GM12875 (cell line): Measurements from ENCODE around the gene MAPKAPK2.

ENCODE experiments used
- H3K4me3 ChIP-seq: one replicate; pipeline ENCODE4 v1.5.1; 2011; ENCODE audit warnings: low read depth, low read length, control low read depth
- TF ChIP-seq, protein P1 (sequence below): IDR thresholded peaks from 2 replicates; pipeline ENCODE4 v1.5.1; 2011; ENCODE audit warnings: low read depth, mild to moderate bottlenecking, control low read depth, inconsistent platforms, low read length, moderate library complexity, borderline replicate concordance; ENCODE audit not compliant: insufficient read depth

Gene MAPKAPK2

DNA sequence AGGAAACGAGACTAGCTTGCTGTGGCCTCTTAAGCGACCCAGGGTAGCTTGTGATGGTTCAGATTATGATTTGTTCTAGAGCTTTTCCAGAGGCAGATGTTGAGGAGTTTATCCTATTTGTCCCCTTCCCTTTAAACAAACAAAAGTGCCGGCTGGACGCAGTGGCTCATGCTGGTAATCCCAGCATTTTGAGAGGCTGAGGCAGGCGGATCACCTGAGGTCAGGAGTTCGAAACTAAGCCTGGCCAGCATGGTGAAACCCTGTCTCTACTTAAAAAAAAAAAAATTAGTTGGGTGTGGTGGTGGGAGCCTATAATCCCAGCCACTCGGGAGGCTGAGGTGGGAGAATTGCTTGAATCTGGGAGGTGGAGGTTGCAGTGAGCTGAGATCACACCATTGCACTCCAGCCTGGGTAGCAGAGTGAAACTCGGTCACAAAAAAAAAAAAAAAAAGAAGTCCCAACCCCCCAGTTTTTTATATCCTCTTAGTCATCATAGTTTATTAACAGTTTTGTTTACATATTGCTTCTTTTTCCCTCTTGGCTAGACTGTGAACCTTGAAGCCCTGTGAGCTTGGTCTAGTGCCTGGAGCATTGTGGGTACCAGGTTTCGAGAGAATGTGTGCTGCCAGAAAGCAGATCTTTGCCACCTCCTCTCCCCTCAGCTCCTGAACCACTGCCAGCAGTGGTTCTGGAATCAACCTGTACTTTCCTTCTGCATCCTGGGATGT lies 29.8 kb downstream of the MAPKAPK2 start:
- TF ChIP-seq, protein P1, sequence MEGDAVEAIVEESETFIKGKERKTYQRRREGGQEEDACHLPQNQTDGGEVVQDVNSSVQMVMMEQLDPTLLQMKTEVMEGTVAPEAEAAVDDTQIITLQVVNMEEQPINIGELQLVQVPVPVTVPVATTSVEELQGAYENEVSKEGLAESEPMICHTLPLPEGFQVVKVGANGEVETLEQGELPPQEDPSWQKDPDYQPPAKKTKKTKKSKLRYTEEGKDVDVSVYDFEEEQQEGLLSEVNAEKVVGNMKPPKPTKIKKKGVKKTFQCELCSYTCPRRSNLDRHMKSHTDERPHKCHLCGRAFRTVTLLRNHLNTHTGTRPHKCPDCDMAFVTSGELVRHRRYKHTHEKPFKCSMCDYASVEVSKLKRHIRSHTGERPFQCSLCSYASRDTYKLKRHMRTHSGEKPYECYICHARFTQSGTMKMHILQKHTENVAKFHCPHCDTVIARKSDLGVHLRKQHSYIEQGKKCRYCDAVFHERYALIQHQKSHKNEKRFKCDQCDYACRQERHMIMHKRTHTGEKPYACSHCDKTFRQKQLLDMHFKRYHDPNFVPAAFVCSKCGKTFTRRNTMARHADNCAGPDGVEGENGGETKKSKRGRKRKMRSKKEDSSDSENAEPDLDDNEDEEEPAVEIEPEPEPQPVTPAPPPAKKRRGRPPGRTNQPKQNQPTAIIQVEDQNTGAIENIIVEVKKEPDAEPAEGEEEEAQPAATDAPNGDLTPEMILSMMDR = no peak
- no peak overlapping the region for H3K4me3 ChIP-seq

DNA sequence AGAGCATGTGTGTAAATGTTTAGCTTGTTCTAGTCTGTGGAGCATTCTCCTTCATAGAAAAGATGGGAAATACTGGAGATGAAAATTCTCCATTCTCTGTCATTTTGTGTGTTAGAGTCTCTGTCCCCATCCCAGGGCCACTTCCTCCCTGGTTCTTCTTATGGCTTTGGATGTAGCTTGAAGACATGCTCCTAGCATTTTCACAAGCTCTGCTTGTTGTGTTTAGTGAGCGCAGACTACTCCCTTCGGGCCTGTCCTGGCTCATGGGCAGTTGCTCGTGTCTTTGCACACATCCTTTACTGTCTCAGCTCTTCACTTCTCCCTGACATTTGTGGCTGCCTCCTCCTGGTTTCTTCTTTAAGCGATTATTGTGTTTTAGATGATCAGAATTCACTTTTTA lies 30.4 kb downstream of the MAPKAPK2 start:
- TF ChIP-seq, protein P1 = no peak
- H3K4me3 ChIP-seq = no peak overlapping the region

DNA sequence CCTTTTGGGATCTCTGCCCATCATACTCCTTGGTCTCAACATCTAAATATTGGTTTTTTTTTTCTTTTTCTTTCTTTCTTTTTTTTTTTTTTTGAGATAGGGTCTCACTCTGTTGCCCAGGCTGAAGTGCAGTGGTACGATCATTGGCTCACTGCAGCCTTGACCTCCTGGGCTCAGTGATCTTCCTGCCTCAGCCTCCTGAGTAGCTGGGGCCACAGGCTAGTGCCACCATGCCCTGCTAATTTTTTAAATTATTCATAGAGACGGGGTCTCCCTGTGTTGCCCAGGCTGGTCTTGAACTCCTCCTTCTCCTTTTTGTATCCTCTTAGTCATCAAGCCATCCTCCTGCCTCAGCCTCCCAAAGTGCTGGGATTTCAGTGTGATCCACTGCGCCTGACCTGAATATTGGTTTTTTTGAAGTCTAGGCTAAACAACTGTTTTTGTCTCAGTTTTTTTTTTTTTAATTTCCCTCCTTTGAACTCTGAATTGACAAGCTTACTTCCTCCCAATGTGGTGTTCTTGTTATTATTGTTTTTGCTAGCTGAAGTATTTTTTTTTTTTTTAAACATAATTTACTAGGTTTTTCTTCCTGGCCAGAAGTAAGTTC lies 30.9 kb downstream of the MAPKAPK2 start:
- TF ChIP-seq, protein P1 = no peak
- no peak overlapping the region for H3K4me3 ChIP-seq

DNA sequence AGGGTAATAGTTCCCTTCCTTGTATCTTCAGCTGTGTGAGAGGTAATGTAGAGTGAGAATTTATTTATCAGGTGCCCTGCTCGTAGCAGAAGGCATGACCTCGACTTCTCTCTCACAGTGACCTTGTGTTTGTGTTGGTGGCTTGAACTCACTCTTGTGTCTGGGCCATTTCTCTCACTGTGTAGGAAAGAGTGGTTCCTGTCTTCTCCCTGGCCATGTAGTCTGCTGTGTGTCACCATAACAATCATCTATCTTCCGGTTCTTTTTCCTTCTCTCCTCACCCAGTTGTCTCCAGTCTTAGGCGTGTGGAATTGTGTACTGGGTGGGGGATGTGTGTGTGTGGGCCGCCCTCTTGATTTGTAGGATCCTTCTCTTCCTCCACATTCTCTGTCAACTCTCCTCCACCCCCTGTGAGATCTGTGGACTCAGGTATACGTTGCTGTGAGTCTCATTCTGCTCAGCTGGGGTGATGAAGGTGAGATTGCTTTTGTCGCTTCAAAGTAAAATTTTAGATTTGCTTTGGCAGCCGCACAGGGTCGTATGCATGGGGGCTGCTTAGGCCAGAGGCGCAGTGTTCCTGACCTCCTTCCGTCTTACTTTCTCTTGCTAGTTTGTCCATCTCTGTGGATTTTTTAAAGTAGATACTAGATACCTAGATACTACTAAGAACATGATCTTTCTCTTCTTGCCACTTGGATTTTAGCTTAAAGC lies 31.6 kb downstream of the MAPKAPK2 start:
- no peak overlapping the region for H3K4me3 ChIP-seq
- TF ChIP-seq, protein P1 = no peak

DNA sequence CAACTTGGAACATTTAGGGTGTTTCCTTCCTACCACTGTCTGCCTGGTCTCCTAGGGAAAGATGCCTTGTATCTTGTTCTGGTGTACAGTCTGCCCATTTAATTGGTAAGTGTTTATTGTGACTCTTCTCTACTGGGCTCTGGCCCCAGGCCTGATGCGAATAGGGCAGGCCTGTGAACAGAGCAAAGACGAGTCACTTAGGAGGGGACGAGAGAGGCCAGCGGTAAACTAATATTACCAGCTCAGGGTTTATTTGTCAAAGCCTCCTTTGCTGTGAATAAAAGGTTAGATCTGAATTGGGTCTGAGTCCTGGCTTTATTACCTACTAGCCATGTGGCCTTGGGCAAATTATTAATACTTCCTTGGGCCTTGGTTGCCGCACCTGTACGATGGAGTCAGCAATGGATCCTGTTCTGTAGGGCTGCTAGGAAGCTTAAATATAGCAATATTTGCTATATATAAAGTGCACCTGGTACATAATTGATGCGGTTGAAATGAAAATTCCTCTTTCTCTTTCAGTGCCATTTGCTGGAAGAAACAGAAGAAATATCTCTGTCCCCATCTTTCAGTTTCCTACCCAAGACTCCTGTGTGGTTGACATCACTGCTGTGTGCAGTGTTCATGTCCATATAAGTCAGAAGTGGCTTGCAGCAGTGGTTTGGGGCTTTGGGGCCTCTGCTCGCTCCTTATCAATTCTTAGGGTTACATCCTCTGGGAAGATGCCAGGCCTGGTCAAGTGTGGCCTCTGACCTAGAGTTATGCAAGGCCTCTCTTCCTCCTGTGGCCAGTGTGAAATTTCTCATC lies 32.4 kb downstream of the MAPKAPK2 start:
- H3K4me3 ChIP-seq = no peak overlapping the region

DNA sequence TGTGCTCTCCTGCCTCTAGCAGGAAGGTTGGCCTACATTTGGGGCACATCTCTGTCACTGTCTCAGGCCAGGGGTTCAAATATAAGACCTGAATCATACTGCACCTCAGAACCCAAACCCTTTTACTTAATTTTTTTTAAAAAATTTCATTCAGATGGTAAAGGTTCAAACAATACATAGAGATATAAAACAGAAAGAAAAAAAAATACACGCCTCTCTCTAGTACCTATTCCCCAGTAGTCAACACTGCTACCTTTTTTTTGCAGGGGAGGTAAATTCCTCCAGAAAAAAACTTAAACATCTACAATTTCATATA lies 32.9 kb downstream of the MAPKAPK2 start:
- TF ChIP-seq, protein P1 = no peak
- H3K4me3 ChIP-seq = no peak overlapping the region

More for the DNA sequence above, 32.4 kb downstream of the MAPKAPK2 start:
- TF ChIP-seq, protein P1 = no peak
